Raji (cell line): ENCODE results near the gene LMBRD1.

Experiments used
- POLR2A ChIP-seq: IDR thresholded peaks from 2 replicates; pipeline ENCODE4 v1.6.1; 2011; ENCODE audit warnings: low read depth, low read length, control low read depth; ENCODE audit not compliant: insufficient read depth

The LMBRD1 gene

DNA sequence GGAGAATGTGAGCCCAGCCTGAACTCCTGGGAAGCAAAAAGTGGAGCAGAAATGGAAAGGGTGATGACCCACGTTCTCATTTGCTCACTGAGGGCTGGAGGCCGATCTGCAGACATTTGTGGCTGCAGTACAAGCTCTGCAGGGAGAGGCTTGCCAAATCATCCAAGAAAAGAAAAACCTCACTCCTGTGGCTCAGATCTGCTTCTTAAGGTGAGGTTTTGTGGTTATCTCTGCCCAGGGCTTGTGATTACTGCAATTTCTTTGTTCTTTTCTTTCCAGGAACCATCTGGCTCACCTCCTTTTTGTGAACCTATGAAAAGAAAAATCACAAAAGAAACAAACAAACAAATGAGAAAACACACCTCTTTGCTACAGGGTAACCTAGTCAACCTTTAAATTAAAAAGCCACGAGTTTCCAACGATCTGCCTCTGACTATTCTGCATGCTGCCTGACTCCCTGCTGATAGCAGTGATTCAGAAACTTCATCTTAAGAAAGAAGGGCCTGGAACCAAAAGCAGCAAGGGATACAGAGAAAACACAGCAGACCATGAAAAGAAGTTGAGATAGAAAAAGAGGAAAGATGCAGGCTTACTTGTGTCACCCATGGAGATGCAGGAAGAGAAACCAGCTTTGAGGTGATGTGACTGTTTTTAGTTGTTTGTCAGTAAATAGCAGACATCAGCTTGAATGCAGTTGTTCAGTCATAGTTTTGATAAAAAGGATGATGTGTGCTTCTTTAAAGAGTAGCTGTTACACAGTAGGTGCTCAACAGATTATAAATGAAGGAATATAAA is 165.1 kb downstream of the LMBRD1 start:
- no peak for TF ChIP-seq POLR2A

DNA sequence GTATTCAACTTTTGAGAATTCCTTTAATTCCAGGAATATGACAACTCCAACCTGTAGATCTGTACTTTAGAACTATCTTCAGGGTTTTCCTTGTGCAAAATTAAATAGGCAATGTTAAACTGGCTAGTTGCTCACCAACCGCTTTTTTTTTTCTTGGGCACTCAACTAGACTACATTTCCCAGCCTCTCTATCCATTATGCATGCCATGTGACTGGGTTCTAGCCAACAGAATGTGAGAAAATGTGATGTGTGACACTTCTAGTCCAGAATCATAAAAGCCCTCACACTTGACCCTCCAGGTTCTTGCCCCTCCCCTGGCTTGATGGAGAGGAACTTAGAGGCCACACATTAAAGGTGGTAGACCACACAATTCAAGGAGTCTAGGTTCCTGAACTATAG is 166.0 kb downstream of the LMBRD1 start:
- TF ChIP-seq POLR2A: no peak

DNA sequence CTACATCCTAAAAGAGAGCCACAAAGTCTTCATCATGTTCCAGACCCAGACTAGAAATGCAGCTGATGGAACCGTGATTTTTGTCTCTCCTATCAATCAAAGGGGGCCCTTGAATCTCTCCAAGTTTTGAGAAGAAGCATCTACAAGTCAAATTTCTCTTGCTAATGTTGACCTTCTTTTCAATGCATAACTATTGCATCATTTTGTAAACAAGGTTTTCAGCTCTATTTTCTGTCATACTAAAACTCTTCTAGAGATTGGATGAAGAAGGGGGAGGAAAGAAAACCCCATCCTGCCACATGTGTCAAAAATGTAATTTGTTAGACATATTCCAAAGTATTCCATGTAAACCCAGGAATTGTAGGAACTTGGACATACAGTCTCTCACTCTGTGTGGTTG is 169.2 kb downstream of the LMBRD1 start:
- no peak for TF ChIP-seq POLR2A

DNA sequence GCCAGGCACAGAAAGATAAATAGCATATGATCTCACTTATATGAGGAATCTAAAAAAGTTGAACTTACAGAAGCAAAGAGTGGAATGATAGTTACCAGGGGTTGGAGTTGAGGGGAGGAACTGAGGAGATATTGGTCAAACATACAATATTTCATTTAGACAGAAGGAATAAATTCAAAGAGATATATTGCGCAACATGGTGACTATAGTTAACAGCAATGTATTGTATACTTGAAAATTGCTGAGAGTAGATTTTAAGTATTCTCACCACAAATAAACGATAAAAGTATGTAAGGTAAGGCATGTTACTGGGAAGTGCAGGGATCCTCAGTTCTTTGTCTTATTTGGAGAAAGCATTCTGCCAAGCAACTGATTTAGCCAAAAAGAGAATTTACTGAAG is 171.9 kb downstream of the LMBRD1 start:
- no peak for TF ChIP-seq POLR2A
